Measurements from ENCODE around the gene EGFL6.

DNA sequence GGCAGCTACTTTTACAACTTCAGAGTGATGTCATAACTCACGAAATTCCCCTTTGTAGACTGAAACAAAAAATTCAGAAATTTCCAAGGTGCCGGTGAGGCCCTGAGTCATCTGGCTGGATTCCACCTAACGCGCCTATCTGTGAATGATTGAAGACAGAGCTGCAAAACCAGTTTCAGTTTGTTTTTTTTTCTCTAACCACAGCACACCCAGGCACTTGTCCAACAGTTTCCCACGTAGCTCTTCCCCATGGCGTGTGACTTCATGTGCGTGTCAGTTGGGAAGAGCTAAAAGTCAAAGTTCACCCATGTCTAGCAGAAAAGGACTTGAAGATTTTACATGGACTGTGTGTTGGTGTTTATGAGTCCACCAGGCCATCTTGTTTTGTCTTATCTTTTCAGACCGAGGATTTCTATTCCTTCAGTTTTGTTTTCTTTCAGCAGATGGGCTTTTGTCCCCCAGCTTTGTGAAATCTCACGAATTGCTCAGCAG is 99.9 kb downstream of the EGFL6 start:
- no peak for TF ChIP-seq POLR2A (IDR thresholded peaks at IDR 0.05; ENCODE audit: low read length)
- TF ChIP-seq, protein P1, sequence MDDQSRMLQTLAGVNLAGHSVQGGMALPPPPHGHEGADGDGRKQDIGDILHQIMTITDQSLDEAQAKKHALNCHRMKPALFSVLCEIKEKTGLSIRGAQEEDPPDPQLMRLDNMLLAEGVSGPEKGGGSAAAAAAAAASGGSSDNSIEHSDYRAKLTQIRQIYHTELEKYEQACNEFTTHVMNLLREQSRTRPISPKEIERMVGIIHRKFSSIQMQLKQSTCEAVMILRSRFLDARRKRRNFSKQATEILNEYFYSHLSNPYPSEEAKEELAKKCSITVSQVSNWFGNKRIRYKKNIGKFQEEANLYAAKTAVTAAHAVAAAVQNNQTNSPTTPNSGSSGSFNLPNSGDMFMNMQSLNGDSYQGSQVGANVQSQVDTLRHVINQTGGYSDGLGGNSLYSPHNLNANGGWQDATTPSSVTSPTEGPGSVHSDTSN (IDR thresholded peaks at IDR 0.05), result no peak
- TF ChIP-seq CTCF (IDR thresholded peaks at IDR 0.05), result no peak
- no peak for TF ChIP-seq RCOR1 (IDR thresholded peaks at IDR 0.05; ENCODE audit: low read depth, low read length)
- TF ChIP-seq FOSL2 (IDR thresholded peaks at IDR 0.05), result 0 out of 2 replicates have a peak, but pooled peaks have one; percentile 31
- peak; percentile 62 for TF ChIP-seq FOSL2 (CRISPR knock-in tag; IDR thresholded peaks at IDR 0.05)
- TF ChIP-seq MAFK (IDR thresholded peaks at IDR 0.05; ENCODE audit: partially characterized antibody), result no peak
- no peak for TF ChIP-seq RNF2 (IDR thresholded peaks at IDR 0.05; ENCODE audit: borderline replicate concordance, low read depth)
